WI38 (cell line): ENCODE data around the gene BLOC1S3.
A peak's percentile ranks its signal among the peaks of the same experiment; 100 is the strongest.

Experiments
- H3K4me3 ChIP-seq: 2 replicates; pipeline ENCODE4 v1.5.1; 2011; ENCODE audit warnings: low read depth, mild to moderate bottlenecking, control low read depth, low read length
- CTCF ChIP-seq: IDR thresholded peaks from 2 replicates; pipeline ENCODE4 v1.5.1; 2012; ENCODE audit warnings: low read depth, mild to moderate bottlenecking, control low read depth, low read length

Gene BLOC1S3

GRCh38 chr19:45186509-45187334 is 8.1 kb downstream of the BLOC1S3 start:
- TF ChIP-seq CTCF = no peak

GRCh38 chr19:45187421-45188100 is 9.0 kb downstream of the BLOC1S3 start:
- TF ChIP-seq CTCF = peak; percentile 25; the same call in 1 of the 2 replicates
- H3K4me3 ChIP-seq = no peak overlapping the region

More at GRCh38 chr19:45186509-45187334, 8.1 kb downstream of the BLOC1S3 start:
- H3K4me3 ChIP-seq = no peak overlapping the region

DNA sequence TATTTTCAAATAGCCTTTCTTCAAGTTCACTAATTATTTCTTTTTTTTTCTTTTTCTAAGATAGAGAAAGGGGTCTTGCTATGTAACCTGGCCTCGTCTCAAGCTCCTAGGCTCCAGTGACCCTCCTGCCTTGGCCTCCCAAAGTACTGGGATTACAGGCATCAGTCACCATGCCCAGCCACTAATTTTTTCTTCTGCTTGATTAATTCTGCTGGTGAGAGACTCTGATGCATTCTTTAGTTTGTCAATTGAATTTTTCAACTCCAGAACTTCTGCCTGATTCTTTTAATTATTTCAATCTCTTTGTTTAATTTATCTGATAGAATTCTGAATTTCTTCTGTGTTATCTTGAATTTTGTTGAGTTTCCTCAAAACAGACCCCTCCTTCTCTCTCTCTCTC is 11.4 kb downstream of the BLOC1S3 start:
- no peak overlapping the region for H3K4me3 ChIP-seq
- no peak for TF ChIP-seq CTCF

GRCh38 chr19:45191375-45191774 is 12.8 kb downstream of the BLOC1S3 start:
- no peak for TF ChIP-seq CTCF
- H3K4me3 ChIP-seq = no peak overlapping the region

DNA sequence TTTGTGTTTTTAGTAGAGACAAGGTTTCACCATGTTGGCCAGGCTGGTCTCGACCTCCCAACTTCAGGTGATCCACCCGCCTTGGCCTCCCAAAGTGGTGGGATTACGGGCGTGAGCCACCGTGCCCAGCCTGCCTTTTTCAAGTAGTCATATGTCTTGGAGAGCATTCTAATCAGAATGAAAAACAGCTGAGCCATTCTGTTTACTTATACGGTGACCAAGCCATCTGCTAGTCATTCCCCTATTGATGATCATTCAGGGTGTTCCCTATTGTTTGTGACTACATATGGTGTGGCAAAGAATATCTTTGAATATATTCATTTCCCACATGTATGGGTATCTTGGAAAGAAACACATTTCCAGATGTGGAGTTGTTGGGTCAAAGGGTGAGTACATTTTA is 17.2 kb downstream of the BLOC1S3 start:
- H3K4me3 ChIP-seq = no peak overlapping the region
- no peak for TF ChIP-seq CTCF

- H3K4me3 ChIP-seq = no peak overlapping the region
- peak; percentile 46 for TF ChIP-seq CTCF
These were observed 22.0 kb downstream of the BLOC1S3 start for GRCh38 chr19:45200568-45200967.

DNA sequence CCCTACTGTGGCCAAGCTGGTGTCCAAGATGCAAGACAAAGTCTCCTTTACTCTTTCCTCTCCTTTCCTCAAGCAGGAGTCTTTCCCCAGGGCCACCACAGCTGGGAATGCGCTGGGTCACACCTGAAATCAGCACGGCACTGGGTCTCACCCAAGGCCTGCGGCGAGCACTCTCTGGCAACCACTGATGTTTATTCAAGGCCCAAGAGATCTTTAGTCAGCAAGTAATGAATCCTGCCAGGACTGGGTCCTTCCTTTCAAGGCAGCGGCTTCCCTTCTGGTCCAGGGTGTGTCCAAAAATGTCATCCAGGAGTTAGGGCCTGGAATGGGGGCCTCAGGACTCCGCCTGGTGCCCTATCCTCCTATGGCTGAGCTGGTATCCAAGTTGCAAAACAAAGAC is 24.1 kb downstream of the BLOC1S3 start:
- no peak for TF ChIP-seq CTCF
- H3K4me3 ChIP-seq = no peak overlapping the region
